K562 (cell line): ENCODE measurements around the gene ASGR1. TPM values are rescaled to one million over a fixed set of nuclear protein-coding genes. Genes with fewer than 3 reads are reported as not detected.

Experiments
- ATAC-seq: fragments of 200-7000 bp; cut with Tn5 transposase; 3 replicates; pipeline ENCODE4 v1.9.1; 2020; ENCODE audit warnings: moderate library complexity
- BruUV-seq: library from RNA; stranded (reverse); fragments of 400-500 nt; replicated peaks from 2 replicates; lab custom pipeline; 2021; lab: Mats Ljungman, UMichigan
- CTCF ChIA-PET: fragments of 300-600 bp; formaldehyde crosslinking; extraction: SDS; loops from one replicate; lab custom pipeline; 2021; ENCODE audit warnings: low intra/inter-chr PET ratio; lab: Yijun Ruan, JAX
- POLR2A ChIA-PET: fragments of 300-600, 350-650 bp; sonication (Branson Sonifier 250); formaldehyde crosslinking; extraction: SDS; loops from one replicate; lab custom pipeline; 2021; ENCODE audit warnings: antibody characterized with exemption, inconsistent platforms; lab: Yijun Ruan, JAX
- DNase-seq, 4 experiments: peaks; one replicate each; pipeline versions ENCODE4 v3.0.0 to v3.0.0-alpha.2; 2011 to 2018; ENCODE audit warnings: low spot score in 3 of 4, mixed read lengths in 3 of 4; ENCODE audit errors: extremely low read depth in 1 of 4
- FAIRE-seq: peaks from 2 replicates; lab custom pipeline; 2011; peaks lifted over from hg19 to GRCh38; lab: Jason Lieb, UNC
- H2AFZ ChIP-seq: 2 replicates; pipeline ENCODE4 v1.6.0; 2011; ENCODE audit warnings: low read depth, low read length, control low read depth, inconsistent platforms
- H3K27ac ChIP-seq: fragments of 200-600 bp; 3 replicates; pipeline ENCODE4 v1.8.0; 2011; ENCODE audit warnings: low read depth, mild to moderate bottlenecking, control low read depth, inconsistent platforms, low read length, moderate library complexity, mixed read lengths; ENCODE audit errors: extremely low read depth
- H3K27me3 ChIP-seq, 2 experiments: fragments of 300-600 bp in 1 of 2; 2 replicates in 1 of 2; 3 replicates in 1 of 2; pipeline versions ENCODE4 v1.6.0 to v1.8.0; 2011; ENCODE audit warnings: inconsistent platforms in 2 of 2, low read length in 2 of 2, mild to moderate bottlenecking in 1 of 2, mixed read lengths in 1 of 2, moderate library complexity in 1 of 2; ENCODE audit not compliant: control insufficient read depth in 2 of 2, insufficient read depth in 2 of 2
- H3K36me3 ChIP-seq: fragments of 300-600 bp; 3 replicates; pipeline ENCODE4 v1.8.0; 2011; ENCODE audit warnings: mild to moderate bottlenecking, low read length, inconsistent platforms; ENCODE audit not compliant: control insufficient read depth, insufficient read depth
- H3K4me1 ChIP-seq, 2 experiments: fragments of 200-600 bp in 1 of 2; replicated peaks in 1 of 2; 2 replicates in 1 of 2; 3 replicates in 1 of 2; pipeline versions ENCODE4 v1.5.1 to v1.8.0; 2011; ENCODE audit warnings: inconsistent platforms in 2 of 2, low read length in 2 of 2, mild to moderate bottlenecking in 1 of 2, mixed read lengths in 1 of 2, moderate library complexity in 1 of 2; ENCODE audit not compliant: control insufficient read depth in 2 of 2, insufficient read depth in 2 of 2
- H3K4me2 ChIP-seq: 2 replicates; pipeline ENCODE4 v1.6.1; 2011; ENCODE audit warnings: low read length, control low read depth, inconsistent platforms, mixed read lengths; ENCODE audit not compliant: insufficient read depth
- H3K4me3 ChIP-seq: fragments of 200-600 bp; sonication (generic), shearing (Covaris generic); 2 replicates; pipeline ENCODE4 v1.5.1; 2016; ENCODE audit warnings: control low read depth, inconsistent platforms
- H3K79me2 ChIP-seq: fragments of 200-600 bp; 3 replicates; pipeline ENCODE4 v1.8.0; 2011; ENCODE audit warnings: low read length, inconsistent platforms; ENCODE audit not compliant: control insufficient read depth, insufficient read depth
- H3K9ac ChIP-seq, 2 experiments: 2 replicates each; pipeline versions ENCODE4 v1.6.0 to v1.6.1; 2011; ENCODE audit warnings: low read depth in 2 of 2, low read length in 2 of 2, control low read depth in 1 of 2, inconsistent platforms in 1 of 2, mild to moderate bottlenecking in 1 of 2, mixed read lengths in 1 of 2; ENCODE audit not compliant: insufficient read depth in 1 of 2
- H3K9me1 ChIP-seq: one replicate; pipeline ENCODE4 v1.6.0; 2011; ENCODE audit warnings: inconsistent platforms, mild to moderate bottlenecking, low read length, moderate library complexity; ENCODE audit not compliant: control insufficient read depth, insufficient read depth
- H3K9me3 ChIP-seq: replicated peaks from 2 replicates; pipeline ENCODE4 v1.5.1; 2011; ENCODE audit warnings: low read depth, low read length, inconsistent platforms; ENCODE audit not compliant: control insufficient read depth, insufficient read depth
- H4K20me1 ChIP-seq: replicated peaks from 2 replicates; pipeline ENCODE4 v1.6.1; 2011; ENCODE audit warnings: low read length, inconsistent platforms, mixed read lengths; ENCODE audit not compliant: control insufficient read depth, insufficient read depth
- DEAF1 ChIP-seq: fragments of 450-650 bp; formaldehyde crosslinking; IDR thresholded peaks from 2 replicates; pipeline ENCODE4 v1.4.0; 2020; ENCODE audit warnings: mild to moderate bottlenecking, moderate library complexity
- EHMT2 ChIP-seq: fragments of 450-650 bp; IDR thresholded peaks from 2 replicates; pipeline ENCODE4 v1.6.1; 2018; ENCODE audit warnings: antibody characterized with exemption
- ELF4 ChIP-seq: fragments of 450-650 bp; formaldehyde crosslinking; IDR thresholded peaks from 2 replicates; pipeline ENCODE4 v1.4.0; 2022; ENCODE audit warnings: missing genetic modification characterization
- NELFE ChIP-seq: IDR thresholded peaks from 2 replicates; pipeline ENCODE4 v1.6.1; 2011; ENCODE audit warnings: mild to moderate bottlenecking; ENCODE audit not compliant: insufficient read depth, insufficient read length
- PKNOX1 ChIP-seq: fragments of 450-650 bp; IDR thresholded peaks from 2 replicates; pipeline ENCODE4 v1.6.1; 2016
- RBM25 ChIP-seq: fragments of 200-400 bp; formaldehyde crosslinking; IDR thresholded peaks from 2 replicates; pipeline ENCODE4 v1.6.1; 2018; ENCODE audit warnings: low read length, low read depth, moderate library complexity; ENCODE audit not compliant: severe bottlenecking
- SMC3 ChIP-seq: conservative IDR thresholded peaks from 2 replicates; pipeline ENCODE4 v1.6.1; 2011; ENCODE audit warnings: low read depth, low read length, improper control_type of control experiment; ENCODE audit not compliant: insufficient read depth
- TGIF2 ChIP-seq: sonication (generic); formaldehyde crosslinking; IDR thresholded peaks from 2 replicates; pipeline ENCODE4 v1.8.1; 2022; ENCODE audit warnings: mild to moderate bottlenecking, missing genetic modification reagents, moderate library complexity
- WGBS: fragments of 100-300 bp; shearing (Covaris generic); methylation state at CpG from one replicate; pipeline ENCODE4 v1.1.6; 2016; ENCODE audit warnings: low coverage, mixed read lengths; ENCODE audit not compliant: insufficient coverage; ENCODE audit errors: missing lambda C conversion rate; 5-methylcytosine and 5-hydroxymethylcytosine counted together
- in situ Hi-C: fragments of 300-500 bp; cut with MboI; formaldehyde crosslinking; loops from 4 replicates; pipeline ENCODE4 v1.15.0; 2018; ENCODE audit warnings: inconsistent platforms, mixed read lengths
- intact Hi-C: fragments of 100-400 bp; cut with micrococcal nuclease; formaldehyde crosslinking; loops from 2 replicates; pipeline ENCODE4 v1.14.2; 2022
- polyA plus RNA-seq, 8 experiments: library from polyadenylated mRNA; depleted of rRNA in 4 of 8; stranded (reverse) in 5 of 8; unstranded in 3 of 8; fragments of >200 nt; fragmentation: Nextera tagmentation in 2 of 8; fragmentation: Illumina TruSeq in 1 of 8; extraction: Ambion mirVana in 2 of 8; extraction: Trizol in 1 of 8; gene quantifications; 2 replicates each; pipeline versions ENCODE4 v1.2.1 to v1.2.3, GENCODE V29; 2011 to 2014; ENCODE audit warnings: inconsistent platforms in 1 of 8, missing spikeins in 1 of 8
- total RNA-seq, 7 experiments: library from RNA; depleted of rRNA in 6 of 7; stranded (reverse); fragments of >200 nt in 6 of 7; fragmentation: Illumina TruSeq in 2 of 7; extraction: Trizol in 2 of 7; gene quantifications; 2 replicates each; pipeline versions ENCODE4 v1.2.1 to v1.2.3, GENCODE V29; 2011 to 2021; ENCODE audit warnings: low replicate concordance in 1 of 7

Gene ASGR1
- total and polyA plus RNA-seq, 9 of the 15 experiments (the other 6 are each of a cell fraction or from before 2014, with no cell fraction given), result 0.11 to 1.0 (median 0.64) TPM; not detected in 2

GRCh38 chr17:7136266-7136877 is 42.8 kb downstream of the ASGR1 start (continued):
- TF ChIP-seq SMC3 (peak; percentile 72), PKNOX1 (no peak), ELF4 (CRISPR knock-in tag) (no peak), TGIF2 (CRISPR knock-in tag) (no peak), DEAF1 (CRISPR knock-in tag) (peak; percentile 55), RBM25 (peak; percentile 11), EHMT2 (no peak)

- H3K27me3 ChIP-seq, result peaks cover 7 to 23% of the 10 kb centered on the region in 2 experiments
- ChIA-PET CTCF (interaction anchor here (3.1 kb wide), 1 partner anchor 88 kb away, joined by 41 read pairs; no protein-coding TSS in a partner anchor), POLR2A (no interaction called here)
- intact Hi-C loops, result loop anchor here (10.0 kb wide), 1 partner anchor 219 kb away; no protein-coding TSS in a partner anchor
- H3K9ac ChIP-seq, result no peak overlapping the region
- BruUV-seq, result no TSS peak
- TF ChIP-seq NELFE, result no peak
- H3K9me1 ChIP-seq, result no peaks in the 10 kb centered on the region
- in situ Hi-C loops, result loop anchor here (5.0 kb wide), 1 partner anchor 82 kb away; no protein-coding TSS in a partner anchor
- no peaks in the 10 kb centered on the region for H3K9me3 ChIP-seq
- DNase-seq (no peak), ATAC-seq (no peak), FAIRE-seq (no peak)
- H3K4me2 ChIP-seq, result no peak overlapping the region
- no peak overlapping the region for H3K27ac ChIP-seq
- H3K4me3 ChIP-seq, result no peak overlapping the region
- peaks cover 0 to 8% of the 10 kb centered on the region in 2 experiments; a peak in 2 of 5 replicates for H3K4me1 ChIP-seq
- no peaks in the 10 kb centered on the region for H4K20me1 ChIP-seq
- WGBS, result 46% methylated on average over 11 of the region's 20 CpGs
- no peaks in the 10 kb centered on the region for H3K36me3 ChIP-seq
- no peaks in the 10 kb centered on the region for H3K79me2 ChIP-seq
- 0 out of 2 replicates have a peak overlapping the region, but pooled peaks have one; percentile 56 for H2AFZ ChIP-seq
Measured at GRCh38 chr17:7133916-7134315, 45.3 kb downstream of the ASGR1 start.
